Measurements from ENCODE around the gene TBC1D14. TPM values are rescaled to one million over a fixed set of nuclear protein-coding genes. Genes with fewer than 3 reads are reported as not detected.
A peak's percentile ranks its signal among the peaks of the same experiment; 100 is the strongest.
"Not testable (repeated sequence)": the region's sequence is repeated elsewhere in the genome, so short reads cannot be mapped to it uniquely, and the experiment has no call there.

Gene TBC1D14
- total RNA-seq, 1 donor from 2014 or later, result 30.0 TPM

- peak; percentile 92 for DNase-seq
These were observed 64.7 kb downstream of the TBC1D14 start for GRCh38 chr4:6974138-6974848.

DNA sequence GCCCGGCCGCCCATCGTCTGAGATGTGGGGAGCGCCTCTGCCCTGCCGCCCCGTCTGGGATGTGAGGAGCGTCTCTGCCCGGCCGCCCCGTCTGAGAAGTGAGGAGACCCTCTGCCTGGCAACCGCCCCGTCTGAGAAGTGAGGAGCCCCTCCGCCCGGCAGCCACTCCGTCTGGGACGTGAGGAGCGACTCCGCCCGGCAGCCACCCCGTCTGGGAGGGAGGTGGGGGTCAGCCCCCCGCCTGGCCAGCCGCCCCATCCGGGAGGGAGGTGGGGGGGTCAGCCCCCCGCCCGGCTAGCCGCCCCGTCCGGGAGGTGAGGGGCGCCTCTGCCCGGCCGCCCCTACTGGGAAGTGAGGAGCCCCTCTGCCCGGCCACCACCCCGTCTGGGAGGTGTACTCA lies 68.2 kb downstream of the TBC1D14 start:
- not testable (repeated sequence) for DNase-seq

DNA sequence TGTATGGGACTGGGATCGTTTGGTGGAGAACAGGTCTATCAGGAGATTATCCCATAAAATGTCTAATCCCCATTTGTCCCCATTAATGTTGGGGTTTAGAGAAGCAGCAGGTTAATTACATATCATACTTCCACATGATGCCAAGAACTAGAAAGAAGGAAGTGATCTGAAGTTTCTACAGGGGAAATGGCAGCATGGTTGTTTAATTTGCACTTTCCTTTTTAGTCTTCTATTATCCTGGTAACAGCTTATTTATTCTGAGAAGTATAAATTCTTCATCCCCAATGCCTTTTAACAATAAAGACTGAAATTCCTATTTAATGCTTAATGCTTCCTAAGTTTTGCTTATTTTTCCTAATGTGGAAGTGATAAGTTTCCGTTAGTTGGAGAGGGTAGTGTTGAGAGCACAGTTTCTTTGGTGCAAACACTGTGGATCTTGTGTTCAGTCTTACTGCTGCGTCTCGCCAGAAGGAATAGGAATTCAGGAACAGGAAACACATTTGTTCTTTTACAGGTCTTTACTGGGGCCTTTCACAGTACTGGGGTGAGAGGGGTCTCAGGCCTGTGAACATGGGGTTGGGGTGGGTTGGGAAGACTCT lies 74.0 kb downstream of the TBC1D14 start:
- DNase-seq, result peak; percentile 85

GRCh38 chr4:6984612-6985425 lies 75.2 kb downstream of the TBC1D14 start:
- no peak for DNase-seq

DNA sequence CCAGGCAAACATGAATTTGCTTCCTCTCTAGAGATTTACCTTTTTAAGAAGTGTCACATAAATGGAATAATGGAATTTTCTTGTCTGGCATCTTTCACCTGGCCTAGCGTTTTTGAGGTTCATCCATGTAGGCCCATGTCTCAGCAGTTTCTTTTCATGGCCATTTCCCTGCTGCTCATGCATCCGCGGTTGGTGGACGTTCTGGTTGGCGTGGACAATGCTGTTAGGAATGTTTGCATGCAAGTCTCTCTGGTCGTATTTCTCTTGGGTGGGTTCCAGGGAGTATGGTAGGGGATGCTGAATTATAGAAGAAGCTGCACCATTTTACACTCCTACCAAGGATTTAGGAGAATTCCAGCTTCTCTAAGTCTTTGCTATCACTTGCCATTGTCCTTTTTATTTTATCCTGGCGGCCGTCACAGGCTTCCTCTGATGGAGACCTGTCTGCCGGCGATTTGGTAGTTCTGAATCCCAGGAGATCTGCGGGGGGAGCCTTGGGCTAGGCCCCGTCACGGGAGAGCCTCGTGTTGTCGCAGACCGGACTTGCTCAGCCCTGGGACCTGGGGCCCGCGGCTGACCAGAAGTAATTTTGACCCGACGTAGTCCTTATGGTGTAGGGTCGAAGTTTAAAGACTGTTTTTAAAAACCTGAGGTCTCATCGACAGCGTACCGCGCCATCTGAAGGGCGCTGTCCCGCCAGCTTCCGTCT lies 76.6 kb downstream of the TBC1D14 start:
- peak; percentile 72 for DNase-seq

DNA sequence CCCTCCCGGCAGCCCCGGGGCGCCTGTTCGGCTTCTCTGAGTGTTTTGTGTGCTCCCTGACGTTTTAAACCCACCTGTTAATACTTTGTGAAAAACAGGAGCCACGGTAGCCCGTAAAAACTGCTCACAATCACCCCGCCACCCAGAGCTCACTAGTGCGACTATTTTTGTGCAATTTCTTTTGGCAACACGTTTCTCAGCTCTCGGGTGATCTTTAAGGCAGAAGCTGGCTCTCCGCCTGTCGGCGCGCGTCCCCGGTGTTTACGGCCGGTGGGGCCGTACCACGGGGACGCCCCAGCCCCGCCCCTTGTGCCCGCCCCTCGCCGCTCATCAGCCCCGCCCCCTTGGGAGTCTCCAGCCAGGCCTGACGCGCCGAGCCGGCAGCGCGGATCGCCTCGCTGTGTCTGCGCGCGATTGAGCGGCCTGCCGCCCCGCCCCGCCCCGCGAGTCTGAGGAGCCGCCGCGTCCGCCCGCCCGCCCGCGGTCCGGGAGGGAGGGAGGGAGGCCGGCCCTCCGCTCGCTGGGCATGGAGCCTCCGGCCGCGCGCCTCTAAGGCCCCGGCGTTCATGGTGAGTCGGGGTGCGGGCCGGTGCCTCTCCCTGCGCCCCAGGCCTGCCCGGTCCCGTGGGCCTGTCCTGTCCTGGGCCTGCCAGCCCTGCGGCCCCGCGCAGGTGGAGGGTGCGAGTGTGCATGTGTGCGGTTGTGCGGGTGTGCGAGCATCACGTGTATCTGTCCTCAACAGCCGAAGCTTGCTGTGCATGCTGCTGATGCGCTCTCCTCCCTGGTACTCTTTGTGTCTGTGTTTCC lies 77.4 kb downstream of the TBC1D14 start:
- peak; percentile 95 for DNase-seq

- DNase-seq, result no peak
These were observed 77.9 kb downstream of the TBC1D14 start for GRCh38 chr4:6987588-6987961.

- DNase-seq, result peak; percentile 12
These were observed 78.5 kb downstream of the TBC1D14 start for GRCh38 chr4:6988016-6988715.

DNA sequence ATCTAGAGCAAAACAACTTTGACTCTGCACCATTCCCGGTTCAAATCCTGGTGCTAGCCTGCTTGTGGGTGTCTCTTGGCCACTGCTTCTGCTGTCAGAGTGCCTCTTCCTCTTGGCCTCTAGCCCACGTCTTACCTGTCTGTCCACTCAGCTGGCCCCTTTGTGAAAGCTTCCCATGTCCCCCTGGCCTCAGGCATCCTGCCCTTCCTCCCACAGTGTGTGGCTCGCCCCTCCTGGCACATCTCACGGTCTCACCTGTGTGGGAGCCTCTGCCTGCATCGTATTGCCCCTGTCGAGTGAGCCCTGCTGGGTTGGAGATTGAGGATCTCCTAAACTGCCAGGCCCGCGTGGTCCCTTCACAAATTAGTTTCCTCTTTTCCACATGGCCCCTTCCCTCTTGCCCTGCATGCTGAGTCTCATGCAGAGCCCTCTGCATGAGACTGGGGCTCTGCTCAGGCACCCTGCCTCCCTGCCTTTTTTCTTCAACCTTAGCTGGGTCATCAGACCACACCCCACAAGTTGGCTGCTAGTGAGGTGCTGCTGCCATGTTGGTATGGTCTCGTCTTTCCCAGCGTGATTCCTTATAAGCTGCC lies 79.8 kb downstream of the TBC1D14 start:
- no peak for DNase-seq

- DNase-seq, result no peak
These were observed 81.0 kb downstream of the TBC1D14 start for GRCh38 chr4:6990661-6991060.

GRCh38 chr4:6991249-6991648 lies 81.6 kb downstream of the TBC1D14 start:
- no peak for DNase-seq

GRCh38 chr4:6991771-6992557 lies 82.3 kb downstream of the TBC1D14 start:
- DNase-seq, result peak; percentile 85

- no peak for DNase-seq
These were observed 83.4 kb downstream of the TBC1D14 start for GRCh38 chr4:6992728-6993677.

DNA sequence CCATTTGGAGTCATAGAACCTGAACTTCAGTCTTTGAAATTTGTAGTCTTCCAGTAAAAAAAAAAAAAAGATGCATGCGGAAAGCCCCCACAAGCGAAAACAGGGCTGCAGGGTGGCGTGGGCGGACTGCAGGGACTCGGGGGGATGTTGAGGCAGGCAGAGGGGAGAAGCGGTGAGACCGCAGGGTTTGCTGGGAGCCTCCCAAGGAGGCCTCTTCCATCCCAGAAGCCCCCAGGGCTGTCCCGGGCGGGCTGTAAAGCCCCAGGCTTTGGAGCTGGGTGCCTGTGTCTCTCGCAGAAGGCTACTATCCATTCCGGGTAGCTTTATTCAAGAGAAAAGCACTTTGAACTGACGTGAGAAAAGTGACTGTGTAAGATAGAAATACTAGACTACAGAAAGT lies 86.9 kb downstream of the TBC1D14 start:
- DNase-seq, result no peak

DNA sequence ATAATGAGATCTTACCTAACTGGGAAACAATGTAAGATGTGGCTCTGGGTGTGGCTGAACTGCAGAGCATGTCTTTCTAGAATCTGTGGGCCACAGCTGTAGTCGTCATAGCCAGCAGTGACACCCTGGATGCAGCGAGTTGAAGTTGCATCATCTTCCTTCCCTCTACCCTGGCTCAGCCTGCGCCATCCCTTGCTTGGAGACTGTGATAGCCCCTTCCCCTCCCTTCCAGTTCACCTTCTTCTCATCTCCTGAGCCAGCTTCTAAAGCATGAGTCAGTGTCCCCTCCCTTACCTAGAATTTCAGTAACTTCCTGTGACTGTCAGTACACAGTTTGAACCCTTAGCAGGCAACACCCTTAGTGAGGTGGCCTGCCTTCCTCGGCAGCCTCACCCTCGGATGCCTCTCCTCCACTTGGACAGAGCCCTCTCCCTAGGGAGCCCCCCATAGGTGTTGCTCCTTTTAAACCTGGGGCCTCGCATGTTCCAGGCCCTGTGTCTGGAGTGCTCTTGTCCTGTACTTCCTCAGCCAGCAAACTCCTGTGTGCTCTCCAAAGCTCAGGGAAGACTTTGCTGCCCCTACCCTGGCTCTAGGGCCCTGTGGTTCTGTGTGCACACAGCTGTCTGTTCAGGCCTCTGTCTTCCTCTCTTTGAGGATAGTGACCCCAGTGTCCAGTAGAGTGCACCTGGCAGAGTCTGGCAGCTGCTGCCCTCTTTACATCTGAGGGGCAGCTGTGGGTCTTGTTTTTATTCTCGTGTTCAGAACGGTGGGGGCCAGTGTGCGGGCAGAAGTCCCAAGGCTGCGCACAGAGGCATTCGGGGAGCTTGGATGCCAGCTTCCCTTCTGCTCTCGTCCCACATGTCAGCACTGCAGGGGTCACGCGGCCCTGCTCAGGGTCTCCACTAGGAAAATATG lies 89.8 kb downstream of the TBC1D14 start:
- no peak for DNase-seq

DNA sequence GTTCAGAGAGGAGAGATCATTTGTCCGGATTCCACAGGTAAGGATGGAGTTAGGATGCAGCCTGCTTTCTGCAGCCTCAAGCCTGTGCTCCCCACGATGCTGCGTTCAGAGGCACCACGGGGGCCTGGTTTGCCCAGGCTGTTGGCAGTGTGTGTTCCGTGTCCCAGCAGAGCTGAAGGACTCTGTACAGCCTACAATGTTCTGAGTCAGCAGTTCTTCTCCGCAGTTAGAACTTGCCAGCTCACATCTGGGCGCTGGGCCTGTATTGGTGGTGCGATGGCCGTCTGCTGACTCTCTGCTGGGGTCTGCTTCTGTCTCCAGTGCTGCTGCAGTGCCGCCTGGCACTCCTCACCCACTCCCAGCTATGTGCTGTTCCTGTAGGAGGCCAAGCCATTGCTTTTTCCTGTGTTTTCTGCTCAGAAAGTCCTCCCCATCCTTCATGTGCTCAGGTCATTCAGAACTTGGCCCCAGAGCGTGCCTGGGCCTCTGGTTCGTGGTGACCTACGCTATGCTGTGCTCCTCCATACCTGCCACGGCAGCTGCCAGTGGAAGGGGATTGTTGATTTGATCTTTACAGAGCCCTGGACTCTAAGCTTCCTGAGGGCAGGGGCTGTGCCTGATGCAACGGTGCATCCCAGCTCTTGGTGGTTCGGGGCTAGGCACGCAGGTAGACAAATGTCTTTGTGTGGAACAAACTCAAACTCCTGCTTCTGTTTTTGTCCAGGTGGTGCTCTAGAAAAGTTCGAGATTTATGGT lies 91.0 kb downstream of the TBC1D14 start:
- DNase-seq, result no peak

GRCh38 chr4:7001271-7001670 lies 91.6 kb downstream of the TBC1D14 start:
- DNase-seq, result no peak
